ENCODE measurements around the gene HNRNPA3.
"Not testable (repeated sequence)": the region's sequence is repeated elsewhere in the genome, so short reads cannot be mapped to it uniquely, and the experiment has no call there.

Gene HNRNPA3

GRCh38 chr2:177188482-177189469, 23.8 kb upstream of the HNRNPA3 start:
- no peak for DNase-seq

DNA sequence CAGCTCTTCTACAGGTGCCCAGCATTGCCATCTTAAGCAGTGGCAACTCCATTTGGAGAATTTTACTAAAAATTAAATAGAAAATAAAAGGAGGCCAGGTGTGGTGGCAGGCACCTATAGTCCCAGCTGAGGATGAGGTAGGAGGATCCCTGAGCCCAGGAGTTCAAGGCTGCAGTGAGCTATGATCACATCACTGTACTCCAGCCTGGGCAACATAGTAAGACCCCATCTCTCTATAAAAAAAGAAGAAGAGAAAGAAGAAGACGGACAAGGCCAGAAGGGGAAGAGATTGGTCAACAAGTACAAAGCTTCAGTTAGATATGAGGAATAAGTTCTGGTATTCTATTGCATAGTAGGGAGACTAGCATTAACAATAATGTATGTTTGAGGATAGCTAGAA, 21.7 kb upstream of the HNRNPA3 start:
- no peak for DNase-seq

- DNase-seq, result no peak
These were observed 19.8 kb upstream of the HNRNPA3 start for GRCh38 chr2:177192788-177193187.

DNA sequence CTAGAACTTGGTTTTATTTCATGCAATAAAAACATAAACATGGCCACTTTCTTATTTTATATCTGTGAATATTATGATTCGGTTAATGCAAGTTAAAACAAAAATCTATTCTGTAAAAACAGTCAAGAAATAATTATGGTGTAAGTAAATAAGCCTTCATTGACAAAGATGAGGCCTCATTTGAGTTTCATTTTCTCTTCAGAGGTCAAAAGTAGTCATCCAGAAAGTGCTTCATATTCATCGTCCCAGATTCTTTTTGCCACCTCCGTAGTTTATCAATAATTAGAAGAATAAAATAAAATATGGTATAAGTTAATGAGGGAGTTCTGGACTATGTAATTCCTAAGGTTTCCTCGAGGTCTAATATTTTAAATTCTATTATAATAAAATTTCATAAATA, 19.4 kb upstream of the HNRNPA3 start:
- DNase-seq, result no peak

DNA sequence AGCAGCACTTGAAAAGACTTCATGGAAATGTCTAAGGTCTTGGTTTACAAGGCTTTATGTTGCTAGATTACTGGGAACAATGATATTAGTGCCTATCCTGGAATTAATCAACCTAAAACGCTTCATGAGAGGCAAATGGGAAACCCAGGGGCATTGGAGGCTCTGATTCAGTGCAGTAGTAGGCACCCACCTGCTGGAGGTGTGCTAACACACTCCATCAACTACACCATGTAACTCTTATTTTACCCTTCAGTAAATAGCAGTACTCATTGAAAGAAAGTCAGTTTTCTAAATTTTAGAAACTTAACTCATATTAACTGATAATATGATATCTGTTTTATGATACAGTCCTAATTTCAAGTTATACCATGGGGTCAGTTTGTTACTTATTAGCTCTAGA, 17.4 kb upstream of the HNRNPA3 start:
- DNase-seq, result no peak

GRCh38 chr2:177200419-177200818, 12.2 kb upstream of the HNRNPA3 start:
- not testable (repeated sequence) for DNase-seq

GRCh38 chr2:177201919-177202346, 10.7 kb upstream of the HNRNPA3 start:
- DNase-seq, result peak; percentile 44 to 52

GRCh38 chr2:177204417-177204816, 8.2 kb upstream of the HNRNPA3 start:
- DNase-seq, result no peak

DNA sequence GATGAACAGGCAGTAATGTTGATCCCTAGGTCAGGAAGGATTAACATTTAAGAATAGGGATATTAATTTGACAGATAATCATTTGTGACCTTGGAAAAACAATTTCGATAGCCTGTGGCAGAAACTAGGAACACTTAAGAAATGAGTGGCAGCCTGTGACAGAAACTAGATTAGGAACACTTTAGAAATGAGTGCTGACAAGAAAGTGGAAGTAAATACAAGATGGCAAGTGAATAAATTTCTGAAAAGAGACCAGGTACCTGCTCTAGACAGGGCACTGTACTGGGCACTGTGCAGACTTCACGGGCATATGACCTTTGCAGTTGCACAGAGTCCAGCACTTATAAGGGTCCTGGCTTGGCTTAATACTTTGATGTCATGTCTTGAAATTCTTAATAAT, 5.5 kb upstream of the HNRNPA3 start:
- no peak for DNase-seq

- no peak for DNase-seq
These were observed 1.4 kb upstream of the HNRNPA3 start for GRCh38 chr2:177211169-177211568.

- no peak for DNase-seq
These were observed 953 bp upstream of the HNRNPA3 start for GRCh38 chr2:177211576-177212105.

DNA sequence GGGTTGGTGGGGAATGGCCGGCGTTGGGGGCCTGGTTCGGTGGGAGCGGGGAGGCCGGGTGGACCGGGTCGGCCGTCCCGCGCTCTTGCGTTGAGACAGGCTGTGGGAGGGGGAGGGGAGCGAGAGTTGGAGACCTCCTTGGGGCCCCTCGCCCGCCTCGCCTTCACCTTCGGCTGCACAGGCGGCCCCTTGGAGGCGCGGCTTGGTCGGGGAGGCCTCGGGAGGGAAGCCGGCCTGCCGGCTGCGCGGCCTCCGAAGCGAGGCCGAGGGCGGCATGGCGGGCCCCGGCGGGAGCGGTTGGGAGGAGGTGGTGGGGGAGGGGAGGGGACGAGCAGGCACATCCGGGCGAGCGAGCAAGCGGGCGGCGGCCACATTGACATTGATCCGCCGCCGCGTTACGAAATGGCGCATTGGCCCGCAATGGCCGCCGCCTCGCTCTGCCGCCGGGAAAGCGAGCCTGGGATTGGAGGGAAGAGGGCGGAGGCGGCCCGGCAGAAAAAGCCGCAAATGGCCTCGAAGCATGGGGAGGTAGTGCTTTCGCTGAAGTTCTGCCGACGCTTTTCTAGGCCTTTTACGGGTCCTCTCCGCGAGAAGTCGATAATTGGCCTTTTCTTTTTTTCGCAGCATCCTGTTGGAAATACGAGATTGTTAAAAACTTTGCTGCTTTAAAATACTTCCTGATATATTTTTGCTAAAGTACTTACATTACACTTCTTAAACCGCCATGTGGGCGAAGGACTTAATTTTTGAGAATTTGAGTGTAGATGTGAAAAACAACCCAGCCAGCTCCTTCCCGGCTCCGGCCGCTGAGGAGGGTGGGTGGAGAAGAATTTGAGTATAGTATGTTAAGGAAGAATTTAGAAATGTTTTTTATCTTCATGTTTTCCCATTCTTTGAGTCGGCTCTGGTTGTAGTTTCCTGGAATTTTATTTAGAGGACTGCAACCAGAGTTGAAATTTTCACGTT, 580 bp downstream of the HNRNPA3 start:
- DNase-seq, result peak; percentile 88 to 89

DNA sequence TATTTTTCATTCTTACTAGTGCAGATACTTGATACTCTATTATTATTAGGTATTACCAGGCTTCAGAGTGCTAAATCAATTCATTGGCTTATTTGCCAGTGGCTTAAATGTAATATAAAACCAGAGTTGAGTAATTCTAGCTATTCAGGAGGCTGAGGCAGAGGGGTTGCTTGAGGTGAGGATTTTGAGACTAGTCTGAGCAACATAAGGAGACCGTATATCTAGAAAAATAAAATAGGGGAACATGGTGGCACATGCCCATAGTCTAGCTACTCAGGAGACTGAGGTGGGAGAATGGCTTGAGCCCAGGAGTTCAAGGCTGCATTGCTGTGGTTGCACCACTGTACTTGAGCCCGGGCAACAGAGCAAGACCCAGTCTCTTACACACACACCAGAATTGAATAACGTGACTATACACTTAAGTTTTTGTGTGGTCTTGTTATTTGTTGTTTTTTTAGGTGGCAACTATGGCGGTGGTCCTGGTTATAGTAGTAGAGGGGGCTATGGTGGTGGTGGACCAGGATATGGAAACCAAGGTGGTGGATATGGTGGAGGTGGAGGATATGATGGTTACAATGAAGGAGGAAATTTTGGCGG, 4.8 kb downstream of the HNRNPA3 start:
- no peak for DNase-seq

GRCh38 chr2:177219787-177220186, 7.2 kb downstream of the HNRNPA3 start:
- DNase-seq, result not testable (repeated sequence)

GRCh38 chr2:177221534-177221933, 8.9 kb downstream of the HNRNPA3 start:
- DNase-seq, result no peak

GRCh38 chr2:177221970-177222369, 9.4 kb downstream of the HNRNPA3 start:
- no peak for DNase-seq

GRCh38 chr2:177223436-177223835, 10.8 kb downstream of the HNRNPA3 start:
- DNase-seq, result not testable (repeated sequence)

DNA sequence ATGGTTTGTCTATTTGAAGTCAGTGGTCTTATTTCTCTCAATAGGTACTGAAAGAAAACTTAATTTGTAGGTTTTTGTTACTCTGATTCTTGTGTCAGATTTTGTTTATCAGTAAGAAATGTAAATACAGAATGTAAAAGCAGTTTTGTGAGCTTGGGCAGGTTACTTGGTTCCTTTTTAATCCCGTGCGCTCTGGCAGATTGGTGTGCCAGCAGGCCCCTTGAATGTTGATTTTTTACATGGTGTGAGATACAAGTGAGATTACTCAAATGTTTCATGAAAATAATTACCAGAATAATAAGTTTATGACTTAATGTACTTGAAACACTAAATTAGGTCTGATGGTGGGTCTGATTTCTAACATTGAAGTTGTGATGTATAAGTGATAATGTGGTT, 13.4 kb downstream of the HNRNPA3 start:
- DNase-seq, result no peak

DNA sequence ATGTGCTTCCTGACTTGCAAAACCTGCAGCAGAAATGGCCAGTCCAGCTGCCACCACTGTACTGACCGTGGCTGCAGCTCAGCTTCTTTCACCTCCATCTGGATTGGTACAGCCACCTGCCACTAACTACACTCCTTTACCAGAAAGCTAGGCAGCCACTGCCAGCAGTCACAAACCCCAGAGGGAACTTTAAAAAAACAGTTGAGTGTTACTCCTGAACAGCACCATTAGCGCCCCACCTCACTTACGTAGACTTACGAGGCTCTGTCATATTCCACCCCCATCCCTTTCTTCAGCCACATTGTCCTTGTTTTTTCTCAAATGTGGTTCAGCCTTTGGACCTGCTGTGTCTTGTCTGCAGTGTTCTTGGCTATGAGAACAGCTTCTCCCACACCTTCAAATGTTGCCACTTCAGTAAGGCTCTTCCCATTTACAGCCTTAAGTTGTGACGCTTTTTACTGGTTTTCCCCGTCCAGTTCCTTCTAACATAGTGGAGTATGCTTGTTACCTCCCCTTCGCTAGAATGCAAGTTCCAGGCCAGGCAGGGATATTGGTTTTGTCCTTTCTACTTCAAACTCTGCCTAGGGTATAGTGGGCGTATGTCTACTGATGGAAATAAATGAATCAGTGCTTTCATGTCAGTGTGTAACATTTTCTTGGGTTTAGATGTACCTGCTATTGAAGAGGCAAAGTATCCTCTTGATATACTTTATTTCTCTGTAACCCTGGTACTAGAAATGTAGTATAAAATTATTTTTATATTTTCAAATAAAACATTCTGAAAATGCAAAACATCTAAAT, 17.0 kb downstream of the HNRNPA3 start:
- DNase-seq, result no peak

GRCh38 chr2:177231270-177231669, 18.7 kb downstream of the HNRNPA3 start:
- no peak for DNase-seq

- no peak for DNase-seq
These were observed 19.6 kb downstream of the HNRNPA3 start for GRCh38 chr2:177232098-177232704.

All from NCI-H2081 (cell line).